Activated T-cell treated with anti-CD3 and anti-CD28 coated beads, Interleukin-2, amount 50 U/mL, for 24 hours (primary cell): ENCODE data around the gene IL1RAPL2.

Source experiments
- DNase-seq: peaks from one replicate; pipeline ENCODE4 v3.0.0-alpha.2; 2020
- H3K27ac Mint-ChIP-seq: 2 replicates; pipeline ENCODE4 v1.8.0; 2020; ENCODE audit warnings: mild to moderate bottlenecking, mixed read lengths
- H3K27me3 Mint-ChIP-seq: 2 replicates; pipeline ENCODE4 v1.8.0; 2020; ENCODE audit warnings: mixed read lengths
- H3K36me3 Mint-ChIP-seq: 2 replicates; pipeline ENCODE4 v1.8.0; 2020; ENCODE audit warnings: low read depth, mixed read lengths
- H3K4me1 Mint-ChIP-seq: 2 replicates; pipeline ENCODE4 v1.8.0; 2020; ENCODE audit warnings: low read depth, mixed read lengths
- H3K4me3 Mint-ChIP-seq: 2 replicates; pipeline ENCODE4 v1.8.0; 2020; ENCODE audit warnings: mild to moderate bottlenecking, moderate library complexity, mixed read lengths
- H3K9me3 Mint-ChIP-seq: 2 replicates; pipeline ENCODE4 v1.8.0; 2020; ENCODE audit warnings: mixed read lengths

Gene IL1RAPL2

GRCh38 chrX:105307762-105308161, 741.8 kb downstream of the IL1RAPL2 start:
- peaks cover 7% of the 10 kb centered on the region for H3K27me3 Mint-ChIP-seq
- DNase-seq = no peak
- H3K27ac Mint-ChIP-seq = no peak overlapping the region
- H3K9me3 Mint-ChIP-seq = no peaks in the 10 kb centered on the region
- H3K4me1 Mint-ChIP-seq = no peaks in the 10 kb centered on the region
- no peaks in the 10 kb centered on the region for H3K36me3 Mint-ChIP-seq
- no peak overlapping the region for H3K4me3 Mint-ChIP-seq

- DNase-seq = no peak
- Mint-ChIP-seq H3K27me3 (peaks cover 21% of the 10 kb centered on the region), H3K36me3 (no peaks in the 10 kb centered on the region), H3K4me1 (no peaks in the 10 kb centered on the region), H3K9me3 (no peaks in the 10 kb centered on the region), H3K27ac (no peak overlapping the region), H3K4me3 (no peak overlapping the region)
These were observed 747.6 kb downstream of the IL1RAPL2 start for GRCh38 chrX:105313596-105313995.

- Mint-ChIP-seq H3K4me3 (no peak overlapping the region), H3K27me3 (peaks cover 21% of the 10 kb centered on the region), H3K27ac (no peak overlapping the region), H3K36me3 (no peaks in the 10 kb centered on the region), H3K9me3 (no peaks in the 10 kb centered on the region), H3K4me1 (no peaks in the 10 kb centered on the region)
- no peak for DNase-seq
These were observed 748.5 kb downstream of the IL1RAPL2 start for GRCh38 chrX:105314458-105314857.

- Mint-ChIP-seq H3K27ac (no peak overlapping the region), H3K4me3 (no peak overlapping the region), H3K27me3 (peaks cover 19% of the 10 kb centered on the region), H3K4me1 (no peaks in the 10 kb centered on the region), H3K9me3 (no peaks in the 10 kb centered on the region), H3K36me3 (no peaks in the 10 kb centered on the region)
- no peak for DNase-seq
These were observed 749.2 kb downstream of the IL1RAPL2 start for GRCh38 chrX:105315248-105315647.

DNA sequence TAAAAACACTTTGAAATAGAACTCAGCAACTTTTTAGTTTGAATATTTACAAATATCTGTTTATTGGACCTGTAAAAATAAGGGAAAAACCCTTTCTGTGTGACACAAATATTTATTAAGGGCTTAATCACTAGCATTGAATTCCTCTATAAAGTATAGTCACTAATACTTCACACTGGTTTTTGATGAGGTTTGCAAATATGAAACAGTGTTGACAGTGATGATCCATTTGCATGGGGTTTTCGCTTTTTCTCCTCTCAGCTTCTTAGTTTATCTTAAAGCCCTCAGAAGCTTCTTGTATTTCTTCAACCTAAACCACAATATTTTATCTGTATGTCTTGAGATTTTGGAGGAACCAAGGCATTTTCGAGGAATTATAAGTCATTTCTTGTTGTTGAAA, 751.1 kb downstream of the IL1RAPL2 start:
- Mint-ChIP-seq H3K27me3 (peaks cover 15% of the 10 kb centered on the region), H3K36me3 (no peaks in the 10 kb centered on the region)

DNA sequence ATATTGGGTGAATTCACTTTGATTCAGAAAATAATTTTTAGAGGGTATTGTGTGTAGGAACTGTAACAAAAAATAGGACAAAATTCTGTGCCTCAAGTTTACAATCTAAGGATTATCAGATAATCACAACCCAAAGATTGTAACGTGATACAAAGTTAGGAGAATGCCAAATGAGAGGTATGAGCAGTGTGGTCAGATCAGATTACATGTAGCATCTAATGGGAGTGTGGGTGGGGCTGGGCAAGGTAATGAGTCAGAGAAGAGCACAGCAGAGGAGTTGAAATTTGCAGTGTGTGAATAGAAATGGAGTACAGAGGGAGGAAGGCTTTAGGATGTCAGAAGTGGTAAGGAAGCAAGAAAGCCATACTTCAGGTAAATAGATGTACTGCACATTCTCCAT, 757.9 kb downstream of the IL1RAPL2 start:
- Mint-ChIP-seq H3K4me1 (no peaks in the 10 kb centered on the region), H3K27ac (no peak overlapping the region), H3K36me3 (no peaks in the 10 kb centered on the region), H3K27me3 (peaks cover 1% of the 10 kb centered on the region), H3K9me3 (no peaks in the 10 kb centered on the region), H3K4me3 (no peak overlapping the region)
- no peak for DNase-seq

More for the DNA sequence above, 751.1 kb downstream of the IL1RAPL2 start:
- Mint-ChIP-seq H3K4me3 (no peak overlapping the region), H3K27ac (no peak overlapping the region), H3K4me1 (no peaks in the 10 kb centered on the region), H3K9me3 (no peaks in the 10 kb centered on the region)
- no peak for DNase-seq

- H3K36me3 Mint-ChIP-seq = no peaks in the 10 kb centered on the region
- H3K4me1 Mint-ChIP-seq = no peaks in the 10 kb centered on the region
- no peak for DNase-seq
- H3K27me3 Mint-ChIP-seq = peaks cover 8% of the 10 kb centered on the region
- no peaks in the 10 kb centered on the region for H3K9me3 Mint-ChIP-seq
- no peak overlapping the region for H3K27ac Mint-ChIP-seq
- H3K4me3 Mint-ChIP-seq = no peak overlapping the region
These were observed 762.8 kb downstream of the IL1RAPL2 start for GRCh38 chrX:105328773-105329172.

DNA sequence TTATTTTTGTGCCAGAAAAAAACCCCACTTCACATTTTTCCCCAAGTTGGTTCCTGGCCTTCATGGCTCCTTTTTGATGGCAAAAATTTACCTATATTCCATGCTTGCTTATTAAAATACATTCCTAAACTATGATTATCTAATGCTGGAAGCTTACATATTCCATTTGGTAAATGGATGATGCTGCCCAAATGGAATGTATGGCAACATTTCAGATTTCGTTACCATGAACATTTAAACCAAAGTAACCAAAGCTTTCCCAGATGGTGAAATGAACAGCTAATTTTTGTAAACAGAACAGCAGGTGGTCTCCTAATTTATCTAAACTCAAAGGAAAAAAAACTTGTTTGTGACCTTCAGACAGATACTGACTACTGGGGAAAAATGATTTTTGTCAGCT, 765.2 kb downstream of the IL1RAPL2 start:
- Mint-ChIP-seq H3K4me3 (no peak overlapping the region), H3K4me1 (no peaks in the 10 kb centered on the region), H3K9me3 (no peaks in the 10 kb centered on the region), H3K36me3 (no peaks in the 10 kb centered on the region), H3K27me3 (peaks cover 8% of the 10 kb centered on the region), H3K27ac (no peak overlapping the region)
- no peak for DNase-seq

DNA sequence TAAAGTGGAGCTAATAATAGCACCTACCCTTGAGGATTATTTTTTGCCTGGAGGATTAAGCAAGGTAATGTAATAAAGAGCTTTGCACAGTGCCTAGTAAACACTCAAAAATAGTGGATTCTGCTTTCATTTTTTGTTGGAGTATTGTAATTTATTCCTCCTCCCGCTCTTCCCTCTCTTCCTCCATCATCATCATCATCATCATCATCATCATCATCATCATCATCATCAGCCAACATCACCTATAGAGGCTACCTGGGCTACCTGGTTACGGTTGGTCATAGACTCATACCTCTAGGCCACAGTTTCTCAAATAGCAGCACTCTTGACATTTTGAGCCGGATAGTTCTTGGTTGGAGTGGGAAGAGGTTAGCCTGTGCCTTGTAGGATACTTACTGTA, 781.4 kb downstream of the IL1RAPL2 start:
- H3K4me3 Mint-ChIP-seq = no peak overlapping the region
- H3K27me3 Mint-ChIP-seq = peaks cover 3% of the 10 kb centered on the region
- no peak overlapping the region for H3K27ac Mint-ChIP-seq
- no peaks in the 10 kb centered on the region for H3K4me1 Mint-ChIP-seq
- no peaks in the 10 kb centered on the region for H3K36me3 Mint-ChIP-seq
- no peaks in the 10 kb centered on the region for H3K9me3 Mint-ChIP-seq
- DNase-seq = no peak

DNA sequence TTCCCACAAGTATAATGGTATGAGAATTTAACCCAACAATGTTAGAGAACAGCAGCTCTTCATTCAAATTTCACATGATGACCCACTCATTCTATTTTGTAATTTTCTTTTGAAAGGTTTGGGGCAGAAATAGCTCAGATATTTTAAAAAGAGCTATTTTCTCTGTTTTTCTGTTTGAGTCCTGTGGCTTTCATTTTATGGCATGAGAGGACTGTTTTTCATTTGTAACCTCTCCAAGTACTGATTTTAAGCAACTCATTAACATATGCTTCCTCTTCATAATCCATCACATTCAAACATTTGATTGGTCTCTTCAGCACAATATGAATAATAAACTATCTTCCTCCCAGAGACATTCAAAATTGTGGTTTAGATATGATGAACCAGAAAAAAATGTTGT, 783.5 kb downstream of the IL1RAPL2 start:
- Mint-ChIP-seq H3K9me3 (no peaks in the 10 kb centered on the region), H3K27ac (no peak overlapping the region), H3K4me1 (no peaks in the 10 kb centered on the region), H3K36me3 (no peaks in the 10 kb centered on the region), H3K27me3 (peaks cover 3% of the 10 kb centered on the region), H3K4me3 (no peak overlapping the region)
- DNase-seq = no peak

- H3K36me3 Mint-ChIP-seq = no peaks in the 10 kb centered on the region
- DNase-seq = no peak
- H3K27me3 Mint-ChIP-seq = peaks cover 16% of the 10 kb centered on the region
- H3K9me3 Mint-ChIP-seq = no peaks in the 10 kb centered on the region
- no peak overlapping the region for H3K27ac Mint-ChIP-seq
- H3K4me1 Mint-ChIP-seq = no peaks in the 10 kb centered on the region
- H3K4me3 Mint-ChIP-seq = no peak overlapping the region
These were observed 809.8 kb downstream of the IL1RAPL2 start for GRCh38 chrX:105375816-105376215.

GRCh38 chrX:105424729-105425128, 858.7 kb downstream of the IL1RAPL2 start:
- Mint-ChIP-seq H3K27ac (no peak overlapping the region), H3K9me3 (no peaks in the 10 kb centered on the region), H3K36me3 (no peaks in the 10 kb centered on the region), H3K4me3 (no peak overlapping the region), H3K4me1 (no peaks in the 10 kb centered on the region), H3K27me3 (peaks cover 10% of the 10 kb centered on the region)
- no peak for DNase-seq

GRCh38 chrX:105451401-105451800, 885.4 kb downstream of the IL1RAPL2 start:
- Mint-ChIP-seq H3K36me3 (no peaks in the 10 kb centered on the region), H3K4me3 (no peak overlapping the region), H3K27ac (no peak overlapping the region), H3K4me1 (no peaks in the 10 kb centered on the region), H3K27me3 (peaks cover 17% of the 10 kb centered on the region), H3K9me3 (no peaks in the 10 kb centered on the region)
- no peak for DNase-seq

DNA sequence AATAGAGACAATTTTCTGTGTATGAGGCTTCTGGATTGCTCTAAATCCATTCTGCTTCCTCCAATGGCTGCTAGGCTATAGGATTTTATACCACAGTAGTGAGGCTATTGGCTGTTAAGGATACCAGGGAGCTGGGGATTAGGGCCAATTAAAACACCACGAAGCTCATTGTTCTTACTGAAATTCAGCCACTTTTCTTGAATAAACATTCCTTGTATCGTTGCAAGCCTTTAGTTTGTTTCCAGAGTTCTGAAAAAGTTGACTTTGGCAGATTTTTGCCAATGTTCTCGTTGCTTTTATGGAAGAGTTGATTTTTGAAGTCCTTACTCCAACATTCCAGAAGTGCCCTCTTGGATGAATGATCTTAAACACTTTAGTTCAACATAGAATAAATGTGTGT, 892.8 kb downstream of the IL1RAPL2 start:
- Mint-ChIP-seq H3K4me1 (no peaks in the 10 kb centered on the region), H3K27ac (no peak overlapping the region), H3K9me3 (no peaks in the 10 kb centered on the region), H3K4me3 (no peak overlapping the region), H3K27me3 (peaks cover 33% of the 10 kb centered on the region), H3K36me3 (no peaks in the 10 kb centered on the region)
- no peak for DNase-seq

- H3K4me3 Mint-ChIP-seq = no peak overlapping the region
- no peaks in the 10 kb centered on the region for H3K36me3 Mint-ChIP-seq
- H3K9me3 Mint-ChIP-seq = no peaks in the 10 kb centered on the region
- H3K27me3 Mint-ChIP-seq = peaks cover 40% of the 10 kb centered on the region
- no peaks in the 10 kb centered on the region for H3K4me1 Mint-ChIP-seq
- no peak for DNase-seq
- H3K27ac Mint-ChIP-seq = no peak overlapping the region
These were observed 894.4 kb downstream of the IL1RAPL2 start for GRCh38 chrX:105460376-105460775.

GRCh38 chrX:105461016-105461415, 895.0 kb downstream of the IL1RAPL2 start:
- H3K4me3 Mint-ChIP-seq = no peak overlapping the region
- H3K27me3 Mint-ChIP-seq = peaks cover 37% of the 10 kb centered on the region
- no peaks in the 10 kb centered on the region for H3K36me3 Mint-ChIP-seq
- no peaks in the 10 kb centered on the region for H3K4me1 Mint-ChIP-seq
- H3K9me3 Mint-ChIP-seq = no peaks in the 10 kb centered on the region
- H3K27ac Mint-ChIP-seq = no peak overlapping the region
- no peak for DNase-seq
